ENCODE data around the gene KCMF1. TPM values are rescaled to one million over a fixed set of nuclear protein-coding genes. Genes with fewer than 3 reads are reported as not detected.

KCMF1 gene
- total and polyA plus RNA-seq, 10 of the 15 experiments (the other 5 are each of a cell fraction or from before 2014, with no cell fraction given): 8.4 to 124 (median 43.0) TPM

DNA sequence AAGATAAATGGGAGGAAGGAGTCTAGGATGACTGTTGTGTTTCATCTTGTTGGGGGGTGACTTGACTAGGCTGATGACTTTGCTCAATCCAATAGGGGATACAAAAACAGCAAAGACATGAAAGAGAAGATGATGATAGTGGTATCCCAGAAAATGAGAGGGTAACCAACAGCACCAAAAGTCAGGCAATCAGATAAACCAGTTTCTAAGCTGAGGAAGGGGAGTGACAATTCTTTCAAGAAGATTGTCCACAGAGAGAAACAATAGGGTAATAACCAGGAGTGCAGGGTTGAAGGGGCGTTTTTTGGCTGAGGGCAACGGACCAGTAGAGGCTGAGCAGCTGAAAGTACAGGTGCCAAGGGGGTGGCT is 7.7 kb upstream of the KCMF1 start:
- Histone ChIP-seq H3K9me3 (replicated peaks; ENCODE audit: control insufficient read depth, insufficient read depth, low read length) (no peaks in the 10 kb centered on the region), H3K9ac (ENCODE audit: control insufficient read depth, insufficient read depth, low read length) (no peak overlapping the region), H3K4me3 (no peak overlapping the region), H3K79me2 (ENCODE audit: control insufficient read depth, insufficient read depth, low read length) (peaks cover 28% of the 10 kb centered on the region), H2AFZ (ENCODE audit: control insufficient read depth, low read depth, low read length) (no peak overlapping the region), H3K27ac (ENCODE audit: control insufficient read depth, insufficient read depth) (no peak overlapping the region; the same call in none of the 2 replicates), H3K36me3 (ENCODE audit: control insufficient read depth in 2 of 2, insufficient read depth in 2 of 2, low read length in 1 of 2) (peaks cover 4 to 13% of the 10 kb centered on the region in 2 experiments), H3K27me3 (replicated peaks in 1 of 2; ENCODE audit: control insufficient read depth in 2 of 2, insufficient read depth in 2 of 2, low read length in 1 of 2) (no peaks in the 10 kb centered on the region), H4K20me1 (ENCODE audit: control insufficient read depth, insufficient read depth) (no peaks in the 10 kb centered on the region), H3K4me2 (ENCODE audit: control insufficient read depth, insufficient read depth) (no peak overlapping the region), H3K4me1 (ENCODE audit: control insufficient read depth, insufficient read depth, low read length) (peaks cover 25% of the 10 kb centered on the region)
- RAD21 ChIA-PET (ENCODE audit: unreplicated experiment): interaction anchor here (1.1 kb wide), 1 partner anchor 17 kb away, joined by 3 read pairs; no protein-coding TSS in a partner anchor
- 68% methylated on average over 2 of the region's 2 CpGs for WGBS (ENCODE audit: insufficient coverage, insufficient replicate concordance, low lambda C conversion rate, missing lambda C conversion rate)
- no peak for FAIRE-seq
- in situ Hi-C loops (cut with MboI): no loop called here
- no peak for ATAC-seq
- no peak for DNase-seq (ENCODE audit: low read depth, low spot score)
- BruUV-seq (replicated peaks): TSS peak; percentile 46
- CTCF ChIA-PET: interaction anchor here (1.0 kb wide), 1 partner anchor 52 kb away, joined by 3 read pairs; no protein-coding TSS in a partner anchor
- POLR2A ChIA-PET: interaction anchor here (1.2 to 1.9 kb wide), 2 partner anchors 16 to 17 kb away, joined by 4 to 5 read pairs; no protein-coding TSS in a partner anchor
- no peak for TF ChIP-seq NFXL1 (IDR thresholded peaks at IDR 0.05; ENCODE audit: borderline replicate concordance)
- 0 out of 2 replicates have a peak, but pooled peaks have one; percentile 13 for TF ChIP-seq POLR2A (IDR thresholded peaks at IDR 0.05; ENCODE audit: low read depth, low read length)
- SMC1A ChIA-PET (ENCODE audit: uncharacterized antibody, unreplicated experiment): interaction anchor here (1.0 to 21.0 kb wide), 3 partner anchors 12 to 37 kb away, joined by 3 to 378 read pairs (median 4); no protein-coding TSS in a partner anchor
- intact Hi-C loops (cut with micrococcal nuclease; ENCODE audit: unreplicated experiment): no loop called here

DNA sequence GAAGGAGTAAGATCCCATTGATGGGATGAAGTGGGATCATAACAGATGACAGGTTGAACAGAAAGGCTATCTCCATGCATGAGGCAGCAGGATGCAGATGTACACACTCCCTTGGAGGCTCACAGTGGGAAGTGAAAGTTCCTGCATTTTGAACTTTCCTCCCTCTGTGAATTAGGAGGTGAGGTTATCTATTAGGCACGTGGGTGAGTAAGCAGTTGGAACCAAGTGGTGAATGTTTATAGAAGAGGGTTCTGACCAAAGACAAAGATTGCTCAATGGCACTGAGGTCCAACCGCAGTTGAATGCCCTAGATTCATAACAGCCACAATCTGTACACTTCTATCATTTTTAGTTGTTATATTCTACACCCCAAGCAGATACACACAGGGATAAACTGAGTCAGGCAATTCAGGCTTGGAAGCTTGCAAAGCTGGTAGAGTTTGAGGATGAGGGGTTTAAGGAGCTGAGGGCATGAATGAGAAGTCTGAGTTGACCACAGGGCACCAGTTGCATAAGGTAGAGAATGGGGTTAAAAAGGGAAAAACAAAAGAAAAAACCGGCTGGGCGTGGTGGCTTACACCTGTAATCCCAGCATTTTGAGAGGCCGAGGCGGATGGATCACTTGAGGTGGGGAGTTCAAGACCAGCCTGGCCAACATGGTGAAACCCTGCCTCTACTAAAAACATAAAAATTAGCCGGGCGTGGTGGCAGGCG is 7.1 kb upstream of the KCMF1 start:
- in situ Hi-C loops (cut with MboI) (no loop called here), intact Hi-C loops (cut with micrococcal nuclease; ENCODE audit: unreplicated experiment) (no loop called here)
- Histone ChIP-seq H3K27ac (ENCODE audit: control insufficient read depth, insufficient read depth) (no peak overlapping the region; the same call in 1 of the 2 replicates), H4K20me1 (ENCODE audit: control insufficient read depth, insufficient read depth) (no peaks in the 10 kb centered on the region), H2AFZ (ENCODE audit: control insufficient read depth, low read depth, low read length) (no peak overlapping the region), H3K9ac (ENCODE audit: control insufficient read depth, insufficient read depth, low read length) (no peak overlapping the region), H3K9me3 (replicated peaks; ENCODE audit: control insufficient read depth, insufficient read depth, low read length) (no peaks in the 10 kb centered on the region), H3K4me3 (no peak overlapping the region), H3K4me2 (ENCODE audit: control insufficient read depth, insufficient read depth) (no peak overlapping the region), H3K79me2 (ENCODE audit: control insufficient read depth, insufficient read depth, low read length) (peaks cover 33% of the 10 kb centered on the region), H3K27me3 (replicated peaks in 1 of 2; ENCODE audit: control insufficient read depth in 2 of 2, insufficient read depth in 2 of 2, low read length in 1 of 2) (no peaks in the 10 kb centered on the region), H3K4me1 (ENCODE audit: control insufficient read depth, insufficient read depth, low read length) (peaks cover 25% of the 10 kb centered on the region), H3K36me3 (ENCODE audit: control insufficient read depth in 2 of 2, insufficient read depth in 2 of 2, low read length in 1 of 2) (peaks cover 4 to 13% of the 10 kb centered on the region in 2 experiments)
- 85% methylated on average over 9 of the region's 9 CpGs for WGBS (ENCODE audit: insufficient coverage, insufficient replicate concordance, low lambda C conversion rate, missing lambda C conversion rate)
- no TSS peak for BruUV-seq (replicated peaks)
- no peak for DNase-seq (ENCODE audit: low read depth, low spot score)
- ATAC-seq: peak; percentile 30
- no peak for FAIRE-seq
- POLR2A ChIA-PET: interaction anchor here (0.7 to 1.9 kb wide), 2 partner anchors 17 to 325 kb away, joined by 3 to 5 read pairs; no protein-coding TSS in a partner anchor
- SMC1A ChIA-PET (ENCODE audit: uncharacterized antibody, unreplicated experiment): interaction anchor here (1.4 to 21.0 kb wide), 2 partner anchors 11 to 25 kb away, joined by 4 to 378 read pairs; no protein-coding TSS in a partner anchor
- RAD21 ChIA-PET (ENCODE audit: unreplicated experiment): interaction anchor here (1.1 kb wide), 1 partner anchor 17 kb away, joined by 3 read pairs; no protein-coding TSS in a partner anchor
- CTCF ChIA-PET: interaction anchor here (1.0 kb wide), 3 partner anchors 10 to 51 kb away, joined by 3 read pairs; no protein-coding TSS in a partner anchor
- TF ChIP-seq RCOR1 (conservative IDR thresholded peaks at IDR 0.05; ENCODE audit: low read depth, low read length) (no peak), IKZF2 (IDR thresholded peaks at IDR 0.05) (peak in 1 of 2 experiments; percentile 24; a peak in 2 of 4 replicates), DPF2 (IDR thresholded peaks at IDR 0.05) (no peak), SMC3 (IDR thresholded peaks at IDR 0.05; ENCODE audit: borderline replicate concordance, low read length) (no peak), BHLHE40 (IDR thresholded peaks at IDR 0.05; ENCODE audit: borderline replicate concordance in 1 of 2, low read depth in 2 of 2, low read length in 1 of 2) (peak; percentile 62 to 64; a peak in 3 of 4 replicates), RUNX3 (IDR thresholded peaks at IDR 0.05; ENCODE audit: low read length) (no peak), PAX8 (IDR thresholded peaks at IDR 0.05) (no peak), FOXK2 (IDR thresholded peaks at IDR 0.05) (peak; percentile 47), GABPA (IDR thresholded peaks at IDR 0.05; ENCODE audit: low read depth) (no peak), ATF7 (IDR thresholded peaks at IDR 0.05; ENCODE audit: low read depth) (0 out of 2 replicates have a peak, but pooled peaks have one; percentile 34), POLR2AphosphoS2 (IDR thresholded peaks at IDR 0.05; ENCODE audit: low read depth, low read length) (0 out of 2 replicates have a peak, but pooled peaks have one; percentile 33), SPI1 (IDR thresholded peaks at IDR 0.05; ENCODE audit: borderline replicate concordance, insufficient read depth, low read depth, low read length) (peak; percentile 15; the same call in 1 of the 2 replicates)
